Neural progenitor cell (in vitro differentiated cells): ENCODE data around the gene ZRANB3. TPM values are rescaled to one million over a fixed set of nuclear protein-coding genes. Genes with fewer than 3 reads are reported as not detected.

Experiments used
- DNase-seq: peaks from one replicate; pipeline ENCODE4 v3.0.0-alpha.2; 2016; ENCODE audit warnings: low spot score
- H2AFZ ChIP-seq: fragments of 200-600 bp; sonication (generic); replicated peaks from 2 replicates; pipeline ENCODE4 v1.6.1; 2016; ENCODE audit warnings: antibody characterized with exemption
- H3F3A ChIP-seq: fragments of 200-600 bp; sonication (generic); 2 replicates; pipeline ENCODE4 v1.6.1; 2016; ENCODE audit warnings: antibody characterized with exemption, low read depth
- H3K27ac ChIP-seq: fragments of 200-600 bp; sonication (generic); 2 replicates; pipeline ENCODE4 v1.5.1; 2016; ENCODE audit warnings: mild to moderate bottlenecking
- H3K27me3 ChIP-seq: fragments of 200-600 bp; sonication (generic); 2 replicates; pipeline ENCODE4 v1.6.1; 2016; ENCODE audit warnings: mild to moderate bottlenecking, moderate library complexity
- H3K36me3 ChIP-seq: fragments of 200-600 bp; sonication (generic); 2 replicates; pipeline ENCODE4 v1.5.1; 2016
- H3K4me1 ChIP-seq: fragments of 200-600 bp; sonication (generic); 2 replicates; pipeline ENCODE4 v1.6.1; 2016; ENCODE audit warnings: mixed run types
- H3K4me2 ChIP-seq: fragments of 200-600 bp; sonication (generic); 2 replicates; pipeline ENCODE4 v1.6.1; 2016
- H3K4me3 ChIP-seq: fragments of 200-600 bp; sonication (generic); 2 replicates; pipeline ENCODE4 v1.5.1; 2016
- H3K79me2 ChIP-seq: fragments of 200-600 bp; sonication (generic); 2 replicates; pipeline ENCODE4 v1.6.1; 2016; ENCODE audit warnings: low read depth
- H3K9ac ChIP-seq: fragments of 200-600 bp; sonication (generic); 2 replicates; pipeline ENCODE4 v1.6.1; 2016
- H3K9me3 ChIP-seq: fragments of 200-600 bp; sonication (generic); 2 replicates; pipeline ENCODE4 v1.5.1; 2016; ENCODE audit warnings: low read depth
- H4K20me1 ChIP-seq: fragments of 200-600 bp; sonication (generic); 2 replicates; pipeline ENCODE4 v1.6.1; 2016; ENCODE audit warnings: low read depth
- H3K27ac Mint-ChIP-seq: 3 replicates; pipeline ENCODE4 v1.8.0; 2021; ENCODE audit warnings: mixed read lengths
- H3K27me3 Mint-ChIP-seq: 2 replicates; pipeline ENCODE4 v1.8.0; 2022; ENCODE audit warnings: low read depth, mild to moderate bottlenecking, inconsistent platforms, moderate library complexity, mixed read lengths; ENCODE audit not compliant: insufficient read depth
- H3K36me3 Mint-ChIP-seq: 3 replicates; pipeline ENCODE4 v1.8.0; 2021; ENCODE audit warnings: mixed read lengths
- H3K4me1 Mint-ChIP-seq: 3 replicates; pipeline ENCODE4 v1.8.0; 2021; ENCODE audit warnings: mixed read lengths
- H3K4me3 Mint-ChIP-seq: 3 replicates; pipeline ENCODE4 v1.8.0; 2021; ENCODE audit warnings: mild to moderate bottlenecking, moderate library complexity, mixed read lengths
- H3K9me3 Mint-ChIP-seq: 3 replicates; pipeline ENCODE4 v1.8.0; 2020; ENCODE audit warnings: mixed read lengths
- EZH2 ChIP-seq: fragments of 200-600 bp; sonication (generic); IDR thresholded peaks from 2 replicates; pipeline ENCODE4 v1.6.1; 2017; ENCODE audit warnings: antibody characterized with exemption, mild to moderate bottlenecking, moderate library complexity
- EZH2phosphoT487 ChIP-seq: fragments of 200-600 bp; sonication (generic); IDR thresholded peaks from 2 replicates; pipeline ENCODE4 v1.6.1; 2017; ENCODE audit warnings: antibody characterized with exemption
- total RNA-seq: library from RNA; depleted of rRNA; stranded (reverse); fragments of >200 nt; gene quantifications from 2 replicates; pipeline ENCODE4 v1.2.3, GENCODE V29; 2015; ENCODE audit warnings: low replicate concordance
- TF ChIP-seq, protein P1 (sequence below): fragments of 200-600 bp; sonication (generic); IDR thresholded peaks from 2 replicates; pipeline ENCODE4 v1.5.1; 2017; ENCODE audit warnings: antibody characterized with exemption, mild to moderate bottlenecking

The ZRANB3 gene
- total RNA-seq, 1 donor from 2014 or later = 35.9 TPM

DNA sequence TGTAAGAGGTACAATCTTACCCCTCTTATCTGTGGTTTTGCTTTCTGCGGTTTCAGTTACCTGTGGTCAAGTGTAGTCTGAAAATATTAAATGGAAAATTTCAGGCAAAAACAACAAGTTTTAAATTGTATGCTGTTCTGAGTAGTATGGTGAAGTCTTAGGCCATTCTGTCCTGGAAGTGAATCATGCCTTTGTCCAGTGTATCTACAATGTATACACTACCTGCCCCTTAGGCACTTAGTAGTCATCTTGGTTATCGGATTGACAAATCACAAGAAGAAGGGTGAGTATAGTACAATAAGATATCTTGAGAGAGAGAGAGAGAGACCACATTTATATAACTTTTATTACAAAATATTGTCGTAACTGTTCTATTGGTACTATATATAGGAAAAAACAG, 435.4 kb downstream of the ZRANB3 start:
- Mint-ChIP-seq H3K4me3 (no peak overlapping the region), H3K27me3 (peaks cover 2% of the 10 kb centered on the region), H3K4me1 (no peaks in the 10 kb centered on the region), H3K27ac (no peak overlapping the region), H3K36me3 (peaks cover 18% of the 10 kb centered on the region), H3K9me3 (no peaks in the 10 kb centered on the region)
- Histone ChIP-seq H3K9ac (no peak overlapping the region), H3K79me2 (peaks cover 2% of the 10 kb centered on the region), H4K20me1 (no peaks in the 10 kb centered on the region), H3K27ac (no peak overlapping the region), H3K4me3 (no peak overlapping the region), H3F3A (no peaks in the 10 kb centered on the region), H3K27me3 (no peaks in the 10 kb centered on the region), H3K4me1 (no peaks in the 10 kb centered on the region), H3K36me3 (peaks cover 8% of the 10 kb centered on the region), H3K4me2 (no peak overlapping the region), H2AFZ (no peak overlapping the region), H3K9me3 (no peaks in the 10 kb centered on the region)
- no peak for DNase-seq
- TF ChIP-seq EZH2phosphoT487 = no peak
- TF ChIP-seq EZH2 = no peak
- TF ChIP-seq, protein P1, sequence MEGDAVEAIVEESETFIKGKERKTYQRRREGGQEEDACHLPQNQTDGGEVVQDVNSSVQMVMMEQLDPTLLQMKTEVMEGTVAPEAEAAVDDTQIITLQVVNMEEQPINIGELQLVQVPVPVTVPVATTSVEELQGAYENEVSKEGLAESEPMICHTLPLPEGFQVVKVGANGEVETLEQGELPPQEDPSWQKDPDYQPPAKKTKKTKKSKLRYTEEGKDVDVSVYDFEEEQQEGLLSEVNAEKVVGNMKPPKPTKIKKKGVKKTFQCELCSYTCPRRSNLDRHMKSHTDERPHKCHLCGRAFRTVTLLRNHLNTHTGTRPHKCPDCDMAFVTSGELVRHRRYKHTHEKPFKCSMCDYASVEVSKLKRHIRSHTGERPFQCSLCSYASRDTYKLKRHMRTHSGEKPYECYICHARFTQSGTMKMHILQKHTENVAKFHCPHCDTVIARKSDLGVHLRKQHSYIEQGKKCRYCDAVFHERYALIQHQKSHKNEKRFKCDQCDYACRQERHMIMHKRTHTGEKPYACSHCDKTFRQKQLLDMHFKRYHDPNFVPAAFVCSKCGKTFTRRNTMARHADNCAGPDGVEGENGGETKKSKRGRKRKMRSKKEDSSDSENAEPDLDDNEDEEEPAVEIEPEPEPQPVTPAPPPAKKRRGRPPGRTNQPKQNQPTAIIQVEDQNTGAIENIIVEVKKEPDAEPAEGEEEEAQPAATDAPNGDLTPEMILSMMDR = no peak

DNA sequence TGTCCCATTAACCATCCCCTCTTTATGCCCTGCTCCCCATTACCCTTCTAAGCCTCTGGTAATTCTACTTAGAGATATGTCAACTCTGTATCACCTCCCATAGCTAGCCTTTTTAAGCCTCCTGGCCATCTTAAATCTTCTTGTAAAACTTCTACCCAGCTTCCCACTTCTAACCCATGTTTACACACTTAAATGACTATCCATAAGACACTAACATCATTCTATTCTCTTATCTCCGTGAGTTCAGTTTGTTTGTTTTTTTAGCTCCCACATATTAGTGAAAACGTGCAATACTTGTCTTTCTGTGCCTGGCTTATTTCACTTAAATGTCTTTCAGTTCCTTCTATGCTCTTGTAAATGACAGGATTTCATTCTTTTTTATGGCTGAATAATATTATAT, 436.5 kb downstream of the ZRANB3 start:
- no peak overlapping the region for H3K27ac Mint-ChIP-seq
- Histone ChIP-seq H3K36me3 (peaks cover 9% of the 10 kb centered on the region), H3K9me3 (no peaks in the 10 kb centered on the region), H2AFZ (no peak overlapping the region), H3K79me2 (peaks cover 12% of the 10 kb centered on the region), H3K4me1 (no peaks in the 10 kb centered on the region), H3K27ac (no peak overlapping the region), H3K4me3 (no peak overlapping the region), H3F3A (no peaks in the 10 kb centered on the region), H3K27me3 (no peaks in the 10 kb centered on the region), H4K20me1 (no peaks in the 10 kb centered on the region), H3K9ac (no peak overlapping the region), H3K4me2 (no peak overlapping the region)
- peaks cover 2% of the 10 kb centered on the region for H3K27me3 Mint-ChIP-seq
- H3K4me1 Mint-ChIP-seq = no peaks in the 10 kb centered on the region
- peaks cover 1% of the 10 kb centered on the region for H3K9me3 Mint-ChIP-seq
- no peak overlapping the region for H3K4me3 Mint-ChIP-seq
- TF ChIP-seq, protein P1 = no peak
- TF ChIP-seq EZH2 (no peak), EZH2phosphoT487 (no peak)
- peaks cover 20% of the 10 kb centered on the region for H3K36me3 Mint-ChIP-seq
- DNase-seq = no peak

DNA sequence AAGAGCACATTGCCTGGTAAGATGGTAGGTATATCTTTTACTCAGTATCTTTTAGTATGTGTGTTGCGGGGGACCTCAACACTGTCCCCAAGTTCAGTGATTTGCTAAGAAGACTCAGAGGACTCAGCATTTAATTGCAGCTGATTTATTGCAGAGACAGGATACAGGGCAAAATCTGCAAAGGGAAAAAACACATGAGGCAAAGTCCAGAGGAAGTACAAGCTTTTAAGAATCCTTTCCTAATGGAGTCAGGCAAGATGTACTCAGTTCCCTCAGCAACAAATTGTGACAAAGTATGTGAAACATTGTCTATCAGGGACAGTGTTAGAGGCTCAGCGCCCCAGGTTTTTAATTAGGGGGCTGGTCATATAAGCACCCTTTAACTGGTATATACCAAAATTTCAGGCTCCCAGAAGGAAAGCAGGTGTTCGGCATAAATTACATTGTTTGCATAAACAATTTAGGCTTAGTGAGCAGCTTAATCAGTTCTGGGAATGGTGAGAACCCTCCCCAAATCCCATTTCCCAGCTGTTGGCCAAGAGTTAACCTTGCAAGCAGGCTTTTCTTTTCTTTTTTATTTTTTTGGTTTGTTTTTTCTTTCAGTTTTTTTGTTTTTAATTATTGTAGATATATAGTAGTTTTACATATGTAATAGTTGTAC, 437.2 kb downstream of the ZRANB3 start:
- no peak overlapping the region for H3K27ac Mint-ChIP-seq
- H3K27me3 ChIP-seq = no peaks in the 10 kb centered on the region
- H4K20me1 ChIP-seq = no peaks in the 10 kb centered on the region
- no peak overlapping the region for H3K4me3 ChIP-seq
- H3K27ac ChIP-seq = no peak overlapping the region
- H3K79me2 ChIP-seq = peaks cover 19% of the 10 kb centered on the region
- H3K27me3 Mint-ChIP-seq = peaks cover 2% of the 10 kb centered on the region
- H3F3A ChIP-seq = no peaks in the 10 kb centered on the region
- no peaks in the 10 kb centered on the region for H3K4me1 ChIP-seq
- no peaks in the 10 kb centered on the region for H3K9me3 ChIP-seq
- H3K36me3 ChIP-seq = peaks cover 9% of the 10 kb centered on the region
- H3K36me3 Mint-ChIP-seq = peaks cover 27% of the 10 kb centered on the region
- no peak for DNase-seq
- TF ChIP-seq EZH2phosphoT487 = no peak
- TF ChIP-seq, protein P1 = no peak
- no peak for TF ChIP-seq EZH2
- H3K4me1 Mint-ChIP-seq = no peaks in the 10 kb centered on the region
- no peak overlapping the region for H3K4me3 Mint-ChIP-seq
- H3K4me2 ChIP-seq = no peak overlapping the region
- peaks cover 7% of the 10 kb centered on the region for H3K9me3 Mint-ChIP-seq
- H3K9ac ChIP-seq = no peak overlapping the region
- H2AFZ ChIP-seq = no peak overlapping the region
